HG02840 (cell line): Measurements from ENCODE around the gene TACC3.

Experiments
- ATAC-seq: cut with Tn5 transposase; IDR thresholded peaks from one replicate; pipeline ENCODE4 v1.9.1; 2021; ENCODE audit warnings: mild to moderate bottlenecking, moderate library complexity, moderate number of reproducible peaks; ENCODE audit not compliant: unreplicated experiment, low FRiP score

Gene TACC3

DNA sequence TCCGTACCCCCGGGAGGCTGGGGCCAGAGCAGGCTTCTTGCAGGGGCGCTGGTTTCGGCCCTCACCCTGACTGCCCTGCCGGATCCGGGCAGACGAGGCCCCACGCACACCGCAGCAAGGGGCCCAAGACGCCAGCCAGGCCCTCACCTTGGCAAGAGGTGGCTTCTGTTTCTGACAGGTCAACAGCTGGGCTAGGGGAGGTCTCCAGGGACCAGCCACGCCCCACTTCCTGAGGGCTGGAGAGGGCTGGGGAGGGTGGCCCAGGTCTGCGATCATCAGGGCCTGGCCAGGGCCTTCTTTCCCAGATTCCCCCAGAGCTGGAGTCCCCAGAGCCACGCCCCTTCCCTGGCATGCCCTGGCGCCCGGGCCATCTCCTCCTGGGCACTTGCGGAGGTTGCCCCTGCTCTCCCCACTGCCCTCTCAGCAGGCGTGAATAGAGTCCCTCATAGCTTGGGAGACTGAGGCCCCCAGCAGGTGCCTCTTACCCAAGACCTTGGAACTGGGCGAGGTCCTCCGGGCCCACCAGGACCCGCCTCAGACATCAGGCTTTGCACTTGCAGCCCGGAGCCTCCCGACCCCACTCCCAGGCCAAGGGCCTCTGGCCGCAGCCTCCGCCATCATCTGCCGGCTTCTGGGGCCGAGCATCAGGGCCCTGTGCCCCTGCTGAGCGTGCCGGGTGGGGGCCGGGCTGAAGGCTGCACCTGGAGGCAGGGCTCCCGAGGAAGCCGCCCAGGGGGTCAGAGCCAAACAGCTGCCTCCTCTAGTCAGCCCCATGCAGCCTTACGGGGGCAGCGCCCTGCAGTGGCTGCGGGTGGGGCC is 65.4 kb downstream of the TACC3 start:
- ATAC-seq, result no peak

- no peak for ATAC-seq
These were observed 66.2 kb downstream of the TACC3 start for GRCh38 chr4:1787411-1788077.

DNA sequence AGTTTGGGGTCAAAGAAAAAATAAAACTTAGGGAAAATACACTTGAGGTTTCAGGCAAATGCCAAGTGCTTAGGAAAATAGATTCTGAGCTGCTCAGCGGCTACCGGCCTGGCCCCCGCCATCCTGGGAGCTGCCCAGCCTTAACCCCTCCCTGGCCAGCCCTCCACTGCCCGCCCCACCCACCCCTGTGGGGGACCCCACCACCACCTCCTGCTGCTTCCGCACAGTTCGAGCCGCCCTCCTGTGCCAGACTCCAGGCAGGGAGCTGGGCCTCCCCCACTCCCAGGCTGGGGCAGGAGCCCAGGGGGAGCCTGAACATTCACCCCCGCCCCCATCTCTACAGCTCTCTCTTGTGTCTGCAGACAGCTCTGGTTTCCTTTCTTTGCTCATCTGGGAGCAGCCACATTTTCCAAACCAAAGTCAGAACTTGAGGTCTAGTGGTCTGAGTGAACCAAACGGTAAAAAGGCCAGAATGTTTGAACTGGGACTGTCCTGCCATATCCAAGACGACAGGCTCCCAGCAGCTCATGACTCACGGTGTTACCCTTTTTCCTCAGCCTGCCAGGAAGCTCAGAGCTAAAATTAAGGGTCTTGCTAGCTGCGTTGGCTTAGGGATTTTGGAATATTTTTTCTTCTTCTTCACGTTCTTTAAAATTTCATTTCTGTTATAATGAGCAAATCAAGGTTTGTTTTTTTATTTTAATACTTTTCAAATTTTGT is 67.1 kb downstream of the TACC3 start:
- ATAC-seq, result no peak

GRCh38 chr4:1789552-1789951 is 68.2 kb downstream of the TACC3 start:
- ATAC-seq, result no peak

- no peak for ATAC-seq
These were observed 68.7 kb downstream of the TACC3 start for GRCh38 chr4:1790005-1790404.

DNA sequence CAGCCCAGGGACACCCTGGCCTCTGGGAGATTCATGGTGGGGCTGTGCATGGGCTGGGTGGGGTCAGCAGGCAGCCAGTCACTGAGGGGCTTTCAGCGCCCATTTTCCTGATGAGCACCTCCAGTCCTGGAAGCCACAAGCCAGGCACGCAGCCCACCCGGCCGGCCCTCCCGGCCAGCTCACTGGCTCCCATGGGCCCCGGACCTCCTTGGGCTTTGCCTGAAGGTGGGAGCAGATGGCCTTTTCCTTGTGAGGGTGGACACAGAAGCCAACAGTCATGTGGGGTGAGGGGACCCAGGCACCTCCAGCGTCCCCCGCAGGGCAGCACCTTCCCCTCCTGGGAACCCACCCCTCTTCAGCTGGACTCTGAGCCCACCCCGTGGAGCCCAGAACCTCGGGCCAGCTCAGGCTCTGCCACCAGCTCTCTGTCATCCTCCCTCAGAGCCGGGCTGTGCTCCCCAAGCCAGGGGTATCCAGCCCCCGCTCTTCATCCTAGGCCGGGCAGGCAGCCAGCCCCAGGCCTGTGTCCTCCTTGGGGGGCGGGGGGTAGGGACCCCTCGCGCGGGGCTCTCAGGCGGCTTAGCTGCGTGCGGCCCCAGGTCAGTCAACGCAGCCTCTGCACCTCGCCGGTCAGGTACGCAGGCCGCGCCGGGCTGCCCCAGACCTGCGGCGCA is 71.0 kb downstream of the TACC3 start:
- ATAC-seq, result no peak

GRCh38 chr4:1792832-1793495 is 71.6 kb downstream of the TACC3 start, which contains the start of gene FGFR3:
Gene FGFR3 (plus strand): TSS chr4:1793293. CDS start chr4:1793935, 642 bp downstream.
- no peak for ATAC-seq

DNA sequence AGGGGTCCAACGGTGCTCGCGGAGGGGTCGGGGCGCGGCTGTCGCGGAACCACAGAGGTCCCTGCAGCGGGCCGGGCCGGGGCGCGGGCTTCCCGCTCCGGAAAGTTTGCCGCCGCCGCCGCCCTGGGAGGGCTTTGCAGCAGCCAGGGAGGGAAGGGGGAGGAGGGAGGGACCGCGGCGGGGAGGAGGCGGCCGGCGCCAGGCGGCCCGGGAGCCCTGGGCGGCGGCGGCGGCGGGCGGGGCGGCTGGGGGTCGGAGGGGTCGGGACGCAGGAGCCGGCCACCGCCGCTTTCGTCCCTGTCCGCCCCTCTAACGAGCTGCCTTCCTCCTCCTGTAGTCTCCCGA is 72.1 kb downstream of the TACC3 start:
- no peak for ATAC-seq

DNA sequence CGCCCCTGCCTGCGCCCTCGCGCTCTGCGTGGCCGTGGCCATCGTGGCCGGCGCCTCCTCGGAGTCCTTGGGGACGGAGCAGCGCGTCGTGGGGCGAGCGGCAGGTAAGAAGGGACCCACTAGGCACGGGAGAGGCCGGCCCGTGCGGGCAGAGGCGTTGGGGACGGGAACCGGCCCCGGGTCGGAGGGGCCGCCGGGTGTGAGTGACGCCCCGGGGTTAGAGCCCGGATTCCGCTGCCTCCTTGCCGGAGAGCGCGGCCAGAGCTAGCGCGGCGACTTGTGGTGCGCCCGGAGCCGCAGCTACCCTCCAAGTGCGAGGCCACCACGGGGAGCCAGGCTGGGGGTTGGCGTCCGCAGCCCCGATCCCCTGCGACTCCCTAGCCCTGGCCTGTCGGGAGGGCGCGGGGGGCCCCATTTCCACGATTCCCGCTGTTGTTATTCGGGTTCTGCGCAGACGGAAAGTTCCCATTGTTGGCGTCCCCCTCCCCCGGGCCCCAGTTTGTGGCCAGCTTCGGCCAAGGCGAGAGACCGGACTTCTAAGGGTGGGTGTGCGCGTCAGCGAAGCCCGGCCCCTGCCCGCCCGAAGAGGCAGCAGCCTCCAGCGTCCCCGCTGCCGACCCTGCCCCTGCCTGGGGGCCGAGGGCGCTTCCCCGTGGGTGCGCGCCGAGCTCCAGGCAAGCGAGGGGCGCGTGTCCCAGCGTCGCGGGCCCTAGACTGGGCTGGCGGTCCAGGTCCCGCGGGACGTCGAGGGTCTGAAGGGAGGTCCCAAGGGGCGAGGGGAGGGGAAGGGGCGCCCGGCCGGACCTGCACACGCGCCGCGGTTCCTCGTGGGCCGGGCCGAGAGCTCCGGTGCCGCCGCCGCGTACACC is 72.9 kb downstream of the TACC3 start:
- ATAC-seq, result no peak
